NCI-H2029 (cell line): Measurements from ENCODE around the gene TANC1.

Experiments used
- DNase-seq: peaks from one replicate; lab custom pipeline; 2025; lab: John Stamatoyannopoulos, UW

Gene TANC1

GRCh38 chr2:159063677-159064076 is 95.2 kb downstream of the TANC1 start:
- DNase-seq: no peak

GRCh38 chr2:159064446-159065301 is 96.2 kb downstream of the TANC1 start:
- no peak for DNase-seq

GRCh38 chr2:159065313-159065712 is 96.9 kb downstream of the TANC1 start:
- DNase-seq: no peak

GRCh38 chr2:159065891-159066290 is 97.5 kb downstream of the TANC1 start:
- DNase-seq: no peak

GRCh38 chr2:159066541-159067156 is 98.2 kb downstream of the TANC1 start:
- peak; percentile 13 for DNase-seq

- no peak for DNase-seq
Measured at GRCh38 chr2:159067971-159068370, 99.5 kb downstream of the TANC1 start.

GRCh38 chr2:159069229-159069628 is 100.8 kb downstream of the TANC1 start:
- DNase-seq: no peak

GRCh38 chr2:159070235-159070634 is 101.8 kb downstream of the TANC1 start:
- no peak for DNase-seq

GRCh38 chr2:159071190-159071915 is 102.9 kb downstream of the TANC1 start:
- DNase-seq: no peak

GRCh38 chr2:159072795-159073194 is 104.4 kb downstream of the TANC1 start:
- no peak for DNase-seq

- DNase-seq: no peak
Measured at GRCh38 chr2:159073256-159073655, 104.8 kb downstream of the TANC1 start.

- no peak for DNase-seq
Measured at GRCh38 chr2:159074605-159075004, 106.2 kb downstream of the TANC1 start.

GRCh38 chr2:159075727-159076126 is 107.3 kb downstream of the TANC1 start:
- no peak for DNase-seq

GRCh38 chr2:159076241-159076640 is 107.8 kb downstream of the TANC1 start:
- no peak for DNase-seq

- no peak for DNase-seq
Measured at GRCh38 chr2:159077869-159078268, 109.4 kb downstream of the TANC1 start.

- DNase-seq: no peak
Measured at GRCh38 chr2:159078443-159078842, 110.0 kb downstream of the TANC1 start.

GRCh38 chr2:159080641-159081040 is 112.2 kb downstream of the TANC1 start:
- DNase-seq: no peak

- no peak for DNase-seq
Measured at GRCh38 chr2:159082119-159082518, 113.7 kb downstream of the TANC1 start.

- no peak for DNase-seq
Measured at GRCh38 chr2:159084384-159085370, 116.2 kb downstream of the TANC1 start.

GRCh38 chr2:159086342-159086741 is 117.9 kb downstream of the TANC1 start:
- DNase-seq: peak; percentile 27

GRCh38 chr2:159086826-159087225 is 118.4 kb downstream of the TANC1 start:
- DNase-seq: no peak

GRCh38 chr2:159088906-159089305 is 120.5 kb downstream of the TANC1 start:
- DNase-seq: no peak
